Measurements from ENCODE around the gene FAM171A2.

FAM171A2 gene

GRCh38 chr17:44363613-44364159 lies at the start of gene FAM171A2:
Gene FAM171A2, minus strand, starts transcription at chr17:44363853. Its CDS starts 139 bp downstream, at chr17:44363714.
- DNase-seq (ENCODE audit: low spot score), result peak; percentile 92
- in situ Hi-C loops (cut with MboI; ENCODE audit: low sequenced_read_pairs, unreplicated experiment), result no loop called here
- peak; percentile 85 for TF ChIP-seq CTCF (IDR thresholded peaks at IDR 0.05; ENCODE audit: borderline replicate concordance, control extremely low read depth, extremely low read depth, insufficient read depth, missing control alignments)

- in situ Hi-C loops (cut with MboI; ENCODE audit: low sequenced_read_pairs, unreplicated experiment), result loop anchor here (10.0 kb wide), 1 partner anchor 95 kb away; the partner anchor contains the start of gene GPATCH8
- DNase-seq (ENCODE audit: low spot score), result no peak
- TF ChIP-seq CTCF (IDR thresholded peaks at IDR 0.05; ENCODE audit: borderline replicate concordance, control extremely low read depth, extremely low read depth, insufficient read depth, missing control alignments), result no peak
These were observed 45.8 kb upstream of the FAM171A2 start for GRCh38 chr17:44409309-44410028.

- TF ChIP-seq CTCF (IDR thresholded peaks at IDR 0.05; ENCODE audit: borderline replicate concordance, control extremely low read depth, extremely low read depth, insufficient read depth, missing control alignments), result no peak
- in situ Hi-C loops (cut with MboI; ENCODE audit: low sequenced_read_pairs, unreplicated experiment), result loop anchor here (10.0 kb wide), 1 partner anchor 96 kb away; the partner anchor contains the start of gene GPATCH8
- DNase-seq (ENCODE audit: low spot score), result no peak
These were observed 45.1 kb upstream of the FAM171A2 start for GRCh38 chr17:44408786-44409185.

- TF ChIP-seq CTCF (IDR thresholded peaks at IDR 0.05; ENCODE audit: borderline replicate concordance, control extremely low read depth, extremely low read depth, insufficient read depth, missing control alignments), result no peak
- in situ Hi-C loops (cut with MboI; ENCODE audit: low sequenced_read_pairs, unreplicated experiment), result loop anchor here (10.0 kb wide), 1 partner anchor 102 kb away; the partner anchor contains the start of gene GPATCH8
- DNase-seq (ENCODE audit: low spot score), result no peak
These were observed 39.0 kb upstream of the FAM171A2 start for GRCh38 chr17:44402564-44403172.

GRCh38 chr17:44400226-44400847 lies 36.7 kb upstream of the FAM171A2 start:
- in situ Hi-C loops (cut with MboI; ENCODE audit: low sequenced_read_pairs, unreplicated experiment), result loop anchor here (10.0 kb wide), 1 partner anchor 104 kb away; the partner anchor contains the start of gene GPATCH8
- DNase-seq (ENCODE audit: low spot score), result no peak
- TF ChIP-seq CTCF (IDR thresholded peaks at IDR 0.05; ENCODE audit: borderline replicate concordance, control extremely low read depth, extremely low read depth, insufficient read depth, missing control alignments), result peak; percentile 21

Data from GM13976 (cell line).